ENCODE data around the gene GPRIN3. TPM values are rescaled to one million over a fixed set of nuclear protein-coding genes. Genes with fewer than 3 reads are reported as not detected.

The GPRIN3 gene
- total RNA-seq, 1 donor from 2014 or later, result 0.10 TPM

GRCh38 chr4:89288430-89288829 is 19.2 kb downstream of the GPRIN3 start:
- peaks cover 10% of the 10 kb centered on the region for H3K27me3 Mint-ChIP-seq (ENCODE audit: low read depth)
- peaks cover 1% of the 10 kb centered on the region for H3K36me3 Mint-ChIP-seq (ENCODE audit: low read depth)
- H3K4me1 Mint-ChIP-seq (ENCODE audit: low read depth), result no peaks in the 10 kb centered on the region
- DNase-seq (ENCODE audit: low spot score), result no peak
- peaks cover 8% of the 10 kb centered on the region for H3K9me3 Mint-ChIP-seq (ENCODE audit: low read depth)
- no peak overlapping the region for H3K27ac Mint-ChIP-seq (ENCODE audit: unreplicated experiment)
- no peak overlapping the region for H3K4me3 Mint-ChIP-seq (ENCODE audit: unreplicated experiment)
- no peak for TF ChIP-seq CTCF (IDR thresholded peaks at IDR 0.05)

GRCh38 chr4:89287945-89288344 is 19.7 kb downstream of the GPRIN3 start:
- H3K4me3 Mint-ChIP-seq (ENCODE audit: unreplicated experiment), result no peak overlapping the region
- peaks cover 1% of the 10 kb centered on the region for H3K36me3 Mint-ChIP-seq (ENCODE audit: low read depth)
- peaks cover 8% of the 10 kb centered on the region for H3K27me3 Mint-ChIP-seq (ENCODE audit: low read depth)
- H3K4me1 Mint-ChIP-seq (ENCODE audit: low read depth), result no peaks in the 10 kb centered on the region
- no peak for TF ChIP-seq CTCF (IDR thresholded peaks at IDR 0.05)
- H3K9me3 Mint-ChIP-seq (ENCODE audit: low read depth), result peaks cover 8% of the 10 kb centered on the region
- DNase-seq (ENCODE audit: low spot score), result no peak
- no peak overlapping the region for H3K27ac Mint-ChIP-seq (ENCODE audit: unreplicated experiment)

- H3K27me3 Mint-ChIP-seq (ENCODE audit: low read depth), result peaks cover 8% of the 10 kb centered on the region
- no peak for TF ChIP-seq CTCF (IDR thresholded peaks at IDR 0.05)
- no peak overlapping the region for H3K4me3 Mint-ChIP-seq (ENCODE audit: unreplicated experiment)
- H3K9me3 Mint-ChIP-seq (ENCODE audit: low read depth), result no peaks in the 10 kb centered on the region
- no peak for DNase-seq (ENCODE audit: low spot score)
- no peak overlapping the region for H3K27ac Mint-ChIP-seq (ENCODE audit: unreplicated experiment)
- H3K36me3 Mint-ChIP-seq (ENCODE audit: low read depth), result no peaks in the 10 kb centered on the region
- H3K4me1 Mint-ChIP-seq (ENCODE audit: low read depth), result no peaks in the 10 kb centered on the region
These were observed 21.9 kb downstream of the GPRIN3 start for GRCh38 chr4:89285745-89286144.

- Mint-ChIP-seq H3K9me3 (ENCODE audit: low read depth) (no peaks in the 10 kb centered on the region), H3K4me1 (ENCODE audit: low read depth) (no peaks in the 10 kb centered on the region), H3K36me3 (ENCODE audit: low read depth) (no peaks in the 10 kb centered on the region), H3K4me3 (ENCODE audit: unreplicated experiment) (no peak overlapping the region), H3K27ac (ENCODE audit: unreplicated experiment) (no peak overlapping the region), H3K27me3 (ENCODE audit: low read depth) (peaks cover 7% of the 10 kb centered on the region)
- no peak for TF ChIP-seq CTCF (IDR thresholded peaks at IDR 0.05)
- no peak for DNase-seq (ENCODE audit: low spot score)
These were observed 22.8 kb downstream of the GPRIN3 start for GRCh38 chr4:89284828-89285227.

DNA sequence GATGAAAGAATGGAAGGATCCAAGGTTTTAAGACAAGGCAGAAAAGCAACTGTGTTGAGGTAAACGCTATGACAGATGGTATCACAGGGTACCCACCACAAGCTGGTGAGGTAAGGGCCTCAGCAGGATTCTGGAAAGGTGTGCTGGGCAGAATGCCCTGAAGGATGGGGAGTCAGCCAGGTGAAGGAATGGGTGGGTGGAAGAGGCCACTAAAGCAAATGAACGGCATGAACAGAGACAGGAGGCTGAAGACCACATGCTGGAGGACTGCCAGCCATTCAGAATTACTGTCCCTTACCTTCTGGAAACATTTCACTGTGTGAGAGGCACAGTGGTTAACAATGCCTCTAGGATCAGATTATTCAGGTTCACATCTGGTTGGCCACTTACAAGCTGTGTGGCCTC is 23.6 kb downstream of the GPRIN3 start:
- Mint-ChIP-seq H3K9me3 (ENCODE audit: low read depth) (no peaks in the 10 kb centered on the region), H3K4me3 (ENCODE audit: unreplicated experiment) (no peak overlapping the region), H3K27me3 (ENCODE audit: low read depth) (peaks cover 3% of the 10 kb centered on the region), H3K36me3 (ENCODE audit: low read depth) (no peaks in the 10 kb centered on the region), H3K4me1 (ENCODE audit: low read depth) (no peaks in the 10 kb centered on the region), H3K27ac (ENCODE audit: unreplicated experiment) (no peak overlapping the region)
- no peak for TF ChIP-seq CTCF (IDR thresholded peaks at IDR 0.05)
- DNase-seq (ENCODE audit: low spot score), result no peak
